GM18498 (cell line): ENCODE data around the gene SPO11.
A peak's percentile ranks its signal among the peaks of the same experiment; 100 is the strongest.
"Not testable (repeated sequence)": the region's sequence is repeated elsewhere in the genome, so short reads cannot be mapped to it uniquely, and the experiment has no call there.

Experiments used
- ATAC-seq: cut with Tn5 transposase; IDR thresholded peaks from one replicate; pipeline ENCODE4 v1.9.1; 2021; ENCODE audit warnings: mild to moderate bottlenecking, moderate library complexity; ENCODE audit not compliant: unreplicated experiment

The SPO11 gene

DNA sequence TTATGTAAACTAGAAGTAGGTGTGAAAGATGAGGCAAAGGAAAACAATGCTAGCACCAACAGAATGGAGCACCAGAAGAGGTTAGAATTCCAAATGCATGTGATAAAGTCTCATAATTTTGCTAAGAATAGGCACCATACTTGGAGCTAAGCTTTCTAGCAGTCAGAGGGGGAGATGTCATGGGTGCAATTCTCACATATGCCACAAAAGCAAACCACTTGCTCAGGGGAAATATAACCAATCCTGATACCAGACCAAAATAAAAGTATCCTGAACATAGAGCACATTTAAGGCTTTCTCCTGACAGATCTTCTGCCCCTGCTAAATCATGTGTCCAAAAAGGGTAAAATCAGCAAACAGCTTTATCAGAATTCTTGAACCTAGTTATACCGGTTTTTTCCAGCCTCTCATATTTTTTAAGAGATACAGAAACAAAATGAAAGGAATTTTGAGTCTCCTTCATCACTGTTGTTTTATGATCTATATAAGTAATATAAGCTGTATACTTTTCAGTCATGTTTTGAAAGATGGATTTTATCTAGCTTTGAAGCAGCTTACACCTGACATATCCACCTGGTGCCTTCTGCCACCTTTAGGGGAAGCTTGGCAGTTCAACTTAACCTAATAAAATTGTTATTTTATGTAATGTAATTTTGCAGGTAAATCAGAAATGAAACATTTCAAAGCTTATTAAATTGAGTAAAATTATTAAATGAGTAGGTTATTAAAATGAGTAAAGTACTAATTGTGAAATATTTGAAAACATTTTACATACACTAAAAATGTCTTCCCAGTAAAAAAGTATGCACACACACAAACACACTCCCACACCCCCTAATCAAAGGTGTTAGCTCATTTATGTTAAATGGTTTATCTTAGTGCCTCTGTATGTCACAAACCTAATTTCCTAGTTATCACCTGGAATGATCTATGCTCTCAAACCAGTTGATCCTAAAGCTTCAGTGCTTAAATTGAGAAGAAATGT, 2.8 kb downstream of the SPO11 start:
- ATAC-seq: no peak

DNA sequence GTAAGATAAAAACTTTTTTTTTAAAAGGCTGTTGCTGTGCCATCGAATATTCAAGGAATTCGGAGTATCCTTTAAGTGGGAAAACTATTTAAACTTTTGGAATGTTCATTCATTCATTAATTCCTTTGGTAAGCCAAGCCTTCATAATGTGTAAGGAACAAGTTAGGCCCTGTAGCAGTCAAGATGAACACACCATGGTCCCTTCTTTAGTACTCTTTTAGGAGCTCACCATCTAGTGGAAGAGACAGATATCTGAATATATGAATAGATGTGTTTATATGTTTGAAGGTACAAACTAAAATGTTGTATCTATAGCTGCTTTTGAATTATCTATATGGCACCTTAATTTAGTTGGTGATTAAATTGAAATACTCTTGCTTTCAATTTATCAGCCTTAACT, 5.8 kb downstream of the SPO11 start:
- no peak for ATAC-seq

DNA sequence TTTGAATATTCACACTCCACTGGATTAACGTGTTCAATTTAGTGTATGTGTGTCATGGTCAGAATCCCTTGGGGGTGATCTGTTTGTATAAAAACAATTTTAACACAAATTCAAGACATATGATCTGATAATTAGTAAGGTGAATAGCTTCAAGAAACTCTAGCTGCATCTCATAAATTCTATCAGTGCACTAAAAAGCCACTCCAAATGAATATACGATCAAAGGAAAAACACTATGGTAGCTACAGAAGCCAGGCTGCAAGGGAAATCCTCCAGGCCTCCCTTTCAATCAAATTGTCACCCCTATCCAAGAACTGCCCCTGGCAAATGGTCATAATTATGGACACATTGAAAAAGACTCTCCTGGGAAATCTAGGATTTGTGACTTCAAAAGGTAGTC, 12.1 kb downstream of the SPO11 start:
- ATAC-seq: no peak

DNA sequence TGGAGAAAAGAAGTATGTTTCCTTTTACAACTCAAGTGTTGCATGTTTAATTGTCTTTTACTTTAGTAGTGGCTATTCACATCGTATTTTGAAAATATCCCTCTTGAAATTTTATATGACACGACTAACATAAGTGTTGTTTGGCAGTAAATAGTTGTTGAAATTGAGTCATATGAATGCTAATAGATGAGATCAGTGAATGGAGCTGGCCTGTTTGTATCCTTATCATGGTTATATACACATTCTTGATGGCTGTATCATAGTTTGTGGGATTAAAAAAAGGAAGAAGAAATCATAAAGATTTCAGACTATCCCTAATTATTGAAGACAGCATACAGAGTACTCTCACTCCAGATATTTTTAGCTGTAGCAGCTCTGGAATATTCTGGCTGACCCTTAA, 13.2 kb downstream of the SPO11 start:
- ATAC-seq: no peak

DNA sequence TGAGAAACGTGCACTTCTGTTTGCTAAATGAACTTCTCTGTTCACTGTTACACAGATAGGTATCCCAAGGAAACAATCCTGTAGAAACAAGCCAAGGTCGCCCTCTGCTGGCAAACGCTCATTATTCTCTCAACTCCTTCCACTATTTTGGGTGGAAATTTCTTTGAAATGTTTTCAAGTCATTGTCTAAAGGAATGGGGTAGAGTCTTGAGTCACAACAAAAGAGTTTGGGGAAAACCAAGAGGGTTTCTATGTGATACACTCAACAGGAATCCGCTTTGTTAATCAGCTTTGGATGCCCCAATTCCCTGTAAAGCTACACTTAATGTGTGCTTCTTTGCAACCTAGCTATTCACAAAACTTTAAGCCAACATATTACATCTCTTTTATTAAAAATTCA, 16.9 kb downstream of the SPO11 start:
- no peak for ATAC-seq

DNA sequence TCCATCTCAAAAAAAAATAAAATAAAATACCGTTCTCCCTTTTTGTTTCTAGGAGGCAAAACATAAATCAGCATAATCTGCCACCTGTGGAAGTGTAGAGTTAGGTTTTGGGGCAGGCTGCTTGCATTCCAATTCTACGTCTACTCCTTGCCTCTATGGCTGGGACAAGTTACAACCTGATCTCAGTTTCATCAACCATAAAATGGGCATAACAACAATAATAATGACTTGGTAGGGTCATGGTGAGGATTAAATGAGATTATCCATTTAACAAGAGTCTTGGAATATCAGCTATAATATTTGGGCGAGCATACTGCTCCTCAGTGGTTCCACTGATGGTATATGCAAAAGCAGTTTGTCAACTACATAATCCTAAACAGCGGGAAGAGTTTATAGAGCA, 17.8 kb downstream of the SPO11 start:
- ATAC-seq: no peak

DNA sequence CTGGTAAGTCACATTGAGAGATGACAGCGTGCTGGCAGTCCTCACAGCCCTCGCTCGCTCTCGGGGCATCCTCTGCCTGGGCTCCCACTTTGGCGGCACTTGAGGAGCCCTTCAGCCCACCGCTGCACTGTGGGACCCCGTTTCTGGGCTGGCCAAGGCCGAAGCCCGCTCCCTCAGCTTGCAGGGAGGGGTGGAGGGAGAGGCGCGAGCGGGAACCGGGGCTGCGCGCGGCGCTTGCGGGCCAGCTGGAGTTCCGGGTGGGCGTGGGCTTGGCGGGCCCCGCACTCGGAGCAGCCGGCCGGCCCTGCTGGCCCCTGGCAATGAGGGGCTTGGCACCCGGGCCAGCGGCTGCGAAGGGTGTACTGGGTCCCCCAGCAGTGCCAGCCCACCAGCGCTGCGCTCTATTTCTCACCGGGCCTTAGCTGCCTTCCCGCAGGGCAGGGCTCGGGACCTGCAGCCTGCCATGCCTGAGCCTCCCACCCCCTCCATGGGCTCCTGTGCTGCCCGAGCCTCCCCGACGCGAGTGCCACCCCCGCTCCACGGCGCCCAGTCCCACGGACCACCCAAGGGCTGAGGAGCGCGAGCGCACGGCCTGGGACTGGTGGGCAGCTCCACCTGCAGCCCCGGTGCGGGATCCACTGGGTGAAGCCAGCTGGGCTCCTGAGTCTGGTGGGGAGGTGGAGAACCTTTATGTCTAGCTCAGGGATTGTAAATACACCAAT, 18.8 kb downstream of the SPO11 start:
- ATAC-seq: not testable (repeated sequence)

DNA sequence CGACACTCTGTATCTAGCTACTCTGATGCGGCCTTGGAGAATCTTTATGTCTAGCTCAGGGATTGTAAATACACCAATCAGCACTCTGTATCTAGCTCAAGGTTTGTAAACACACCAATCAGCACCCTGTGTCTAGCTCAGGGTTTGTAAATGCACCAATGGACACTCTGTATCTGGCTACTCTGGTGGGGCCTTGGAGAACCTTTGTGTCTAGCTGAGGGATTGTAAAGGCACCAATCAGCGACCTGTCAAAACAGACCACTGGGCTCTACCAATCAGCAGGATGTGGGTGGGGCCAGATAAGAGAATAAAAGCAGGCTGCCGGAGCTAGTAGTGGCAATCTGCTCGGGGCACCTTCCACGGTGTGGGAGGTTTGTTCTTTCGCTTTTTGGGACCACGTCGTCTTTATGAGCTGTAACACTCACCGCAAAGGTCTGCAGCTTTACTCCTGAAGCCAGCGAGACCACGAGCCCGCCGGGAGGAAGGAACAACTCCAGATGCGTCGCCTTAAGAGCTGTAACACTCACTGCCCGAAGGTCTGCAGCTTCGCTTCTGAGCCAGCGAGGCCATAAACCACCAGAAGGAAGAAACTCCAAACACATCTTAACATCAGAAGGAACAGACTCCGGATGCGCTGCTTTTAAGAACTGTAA, 19.4 kb downstream of the SPO11 start:
- not testable (repeated sequence) for ATAC-seq

DNA sequence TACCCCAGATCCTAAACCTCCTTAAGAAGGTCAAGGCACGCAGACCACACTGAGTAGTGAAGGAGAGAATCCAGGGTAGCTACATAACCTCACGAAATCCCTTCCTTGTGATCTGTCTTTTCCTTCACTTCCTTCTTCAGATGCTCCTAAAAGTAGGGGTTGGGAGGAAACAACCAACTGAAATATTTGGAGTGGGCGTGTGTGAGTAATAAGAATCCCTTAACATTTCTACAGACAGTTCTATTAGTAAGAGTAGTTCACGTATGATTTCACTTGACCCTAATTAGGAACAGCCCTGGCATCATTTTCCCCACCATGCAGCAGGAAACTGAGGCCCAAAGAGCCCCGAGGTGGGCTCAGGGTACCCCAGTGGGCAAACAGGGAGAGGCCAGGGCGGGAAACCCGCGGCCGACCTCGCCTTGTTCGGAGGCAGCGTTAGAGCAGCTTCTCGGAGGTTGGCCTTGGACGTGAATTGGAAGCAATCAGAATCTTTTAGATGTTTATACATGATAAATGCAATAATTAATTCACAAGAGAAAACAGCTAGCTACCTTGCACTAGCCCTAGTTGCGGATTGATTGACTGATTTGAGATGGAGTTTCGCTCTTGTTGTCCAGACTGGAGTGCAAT, 20.6 kb downstream of the SPO11 start:
- ATAC-seq: no peak

DNA sequence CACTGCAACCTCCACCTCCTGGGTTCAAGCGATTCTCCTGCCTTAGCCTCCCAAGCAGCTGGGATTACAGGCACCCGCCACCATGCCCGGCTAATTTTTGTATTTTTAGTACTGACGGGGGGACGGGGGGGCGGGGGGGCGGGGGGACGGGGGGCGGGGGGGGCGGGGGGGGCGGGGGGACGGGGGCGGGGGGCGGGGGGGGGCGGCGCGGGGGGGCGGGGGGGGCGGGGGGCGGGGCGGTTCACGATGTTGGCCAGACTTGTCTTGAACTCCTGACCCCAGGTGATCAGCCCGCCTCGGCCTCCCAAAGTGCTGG, 21.1 kb downstream of the SPO11 start:
- ATAC-seq: not testable (repeated sequence)

DNA sequence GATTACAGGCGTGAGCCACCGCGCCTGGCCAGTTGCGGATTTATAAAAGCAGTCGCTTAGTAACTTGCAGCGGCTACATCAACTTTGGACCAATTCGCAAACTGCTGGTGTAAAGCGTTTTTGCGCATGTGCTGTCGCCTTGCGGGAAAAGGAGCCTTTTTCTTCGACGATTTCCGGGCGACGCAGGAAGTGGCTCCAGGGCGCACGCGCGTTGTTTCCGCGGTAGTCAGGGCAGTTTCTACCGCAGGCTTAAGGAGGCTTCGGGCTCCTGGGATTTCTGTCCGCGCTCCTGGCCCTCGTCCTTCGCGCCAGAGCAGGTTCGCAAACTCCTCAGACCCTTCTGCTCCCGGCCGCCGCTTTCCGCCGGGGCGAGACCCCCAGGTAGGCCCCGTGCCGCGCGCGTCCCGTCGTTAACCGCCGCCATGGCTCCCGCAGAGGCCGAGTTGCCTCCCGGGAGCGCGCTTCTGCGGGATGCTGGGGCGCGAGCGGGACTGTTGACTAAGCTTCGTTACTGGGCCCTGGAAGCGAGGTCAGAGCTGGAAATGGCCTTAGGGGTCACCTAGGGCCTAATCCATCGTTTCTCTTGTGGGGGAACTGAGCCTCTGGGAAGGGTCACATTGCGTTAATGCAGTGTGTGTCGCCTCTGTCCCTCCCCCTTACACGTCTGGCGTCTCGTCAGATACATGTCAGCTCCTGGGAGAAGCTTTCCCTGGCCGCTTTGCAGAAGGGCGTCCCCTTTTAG, 21.6 kb downstream of the SPO11 start, which contains the start of gene RAE1:
RAE1 (plus strand) TSS at position 214 of the 742 bp plus-strand sequence. CDS start 2,784 bp downstream, outside the sequence.
- peak; percentile 83 for ATAC-seq

DNA sequence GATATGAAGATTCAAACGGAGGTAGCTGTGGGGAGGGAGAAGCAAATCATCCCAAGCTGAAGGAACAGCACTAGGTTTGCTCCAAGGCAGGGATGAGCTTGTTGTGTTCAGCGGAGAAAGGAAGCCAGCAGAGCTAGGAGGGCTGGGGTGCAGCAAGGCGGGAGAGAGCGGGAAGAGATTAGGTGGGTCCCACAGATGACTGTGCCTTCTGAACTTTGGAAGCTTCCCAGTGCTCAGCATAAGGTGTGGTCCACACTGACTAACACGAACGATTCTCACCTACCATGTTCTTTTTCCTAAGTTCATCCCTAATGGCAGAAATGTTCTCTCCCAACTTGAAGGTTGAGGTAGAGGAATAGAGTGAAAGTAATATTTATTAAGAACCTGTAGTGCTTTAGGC, 22.7 kb downstream of the SPO11 start:
- ATAC-seq: no peak

DNA sequence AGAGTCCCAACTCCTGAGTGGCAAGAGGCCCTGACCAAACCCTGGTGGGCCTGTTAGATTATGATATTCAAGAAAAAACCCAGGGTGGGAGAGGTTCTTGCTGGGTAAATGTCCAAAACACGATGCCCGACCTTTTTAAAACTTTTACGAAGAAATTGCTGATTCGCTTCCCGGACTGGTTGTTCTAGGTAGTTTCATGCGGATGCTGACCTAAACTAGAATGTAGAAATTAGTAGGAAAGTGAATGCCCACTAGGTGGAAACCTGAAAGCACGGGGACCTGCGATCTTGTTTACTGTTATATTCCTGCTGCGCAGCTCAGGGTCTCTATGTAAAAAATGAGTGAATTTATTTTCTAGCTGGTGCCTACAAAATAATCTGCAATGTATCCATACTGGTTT, 23.7 kb downstream of the SPO11 start:
- no peak for ATAC-seq

DNA sequence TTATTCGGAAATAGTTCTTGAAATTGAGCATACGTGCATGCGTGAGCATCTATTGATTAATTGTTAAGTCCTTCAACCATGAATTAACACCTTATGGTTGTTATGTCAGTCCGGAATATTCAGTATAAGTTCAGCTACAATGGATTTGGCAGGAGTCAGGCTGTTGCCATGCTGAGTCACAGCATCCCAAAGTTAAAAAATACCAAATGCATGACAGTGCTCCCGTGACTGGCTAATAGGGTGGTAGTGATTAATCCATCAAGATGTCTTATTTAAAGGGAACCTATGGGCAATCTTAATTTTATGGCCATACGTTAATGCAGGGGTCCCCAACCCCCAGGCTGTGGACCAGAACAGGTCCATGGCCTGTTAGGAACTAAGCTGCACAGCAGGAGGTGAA, 31.9 kb downstream of the SPO11 start:
- no peak for ATAC-seq

DNA sequence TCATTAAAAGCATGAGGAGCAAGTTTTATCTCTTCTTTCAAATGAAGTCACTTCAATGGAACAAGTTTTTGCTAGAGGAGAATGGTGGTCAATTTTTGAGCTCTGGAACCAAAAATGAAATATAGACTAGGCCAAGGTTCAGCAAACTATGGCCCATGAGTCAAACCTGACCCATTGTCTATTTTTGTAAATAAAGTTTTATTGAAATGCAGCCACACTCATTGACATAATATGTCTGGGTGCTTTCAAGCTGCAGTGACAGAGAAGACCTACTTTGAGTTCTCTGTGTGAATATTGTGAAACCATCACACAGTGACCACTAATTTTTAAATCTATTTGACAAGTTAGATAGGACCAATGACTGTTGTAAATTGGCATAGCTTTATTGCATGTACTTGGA, 34.8 kb downstream of the SPO11 start:
- no peak for ATAC-seq

DNA sequence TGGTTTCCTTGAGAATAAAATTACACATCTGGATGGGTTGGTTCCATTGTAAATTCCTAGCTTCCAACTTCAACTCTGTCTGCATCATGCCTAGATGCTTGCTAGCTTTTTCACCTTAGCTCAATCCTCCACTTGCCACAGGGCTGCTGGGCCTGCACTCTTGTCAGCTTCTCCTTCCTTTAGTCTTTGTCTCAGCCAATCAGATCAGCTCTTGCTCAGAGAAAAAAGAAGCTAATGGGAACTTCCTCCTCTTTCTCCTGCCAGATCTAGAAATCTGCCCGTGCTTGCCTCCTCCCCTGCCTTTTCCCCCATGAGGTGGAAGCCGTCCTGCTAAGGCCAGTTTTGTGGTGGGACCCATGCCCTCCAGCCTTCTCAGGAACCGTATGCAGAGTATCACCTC, 40.0 kb downstream of the SPO11 start:
- ATAC-seq: no peak

DNA sequence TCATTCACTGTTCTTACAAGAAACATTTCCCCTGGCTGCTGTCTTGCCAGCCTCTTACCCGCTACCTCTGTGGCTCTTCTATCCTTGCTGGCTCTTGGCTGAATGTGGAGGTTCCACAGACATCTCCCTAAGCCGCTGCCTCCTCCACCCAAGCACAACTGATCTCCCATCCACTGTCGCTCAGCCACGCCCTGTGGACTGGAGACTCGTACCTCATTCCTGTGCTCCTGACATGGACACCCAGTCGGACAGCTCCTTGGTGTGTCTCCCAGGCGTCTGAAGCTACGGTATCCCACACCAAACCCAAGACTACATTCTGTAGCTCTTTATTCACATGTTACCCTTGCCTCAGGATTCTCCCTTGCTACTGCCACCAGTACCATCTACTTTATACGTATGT, 40.7 kb downstream of the SPO11 start:
- ATAC-seq: no peak

DNA sequence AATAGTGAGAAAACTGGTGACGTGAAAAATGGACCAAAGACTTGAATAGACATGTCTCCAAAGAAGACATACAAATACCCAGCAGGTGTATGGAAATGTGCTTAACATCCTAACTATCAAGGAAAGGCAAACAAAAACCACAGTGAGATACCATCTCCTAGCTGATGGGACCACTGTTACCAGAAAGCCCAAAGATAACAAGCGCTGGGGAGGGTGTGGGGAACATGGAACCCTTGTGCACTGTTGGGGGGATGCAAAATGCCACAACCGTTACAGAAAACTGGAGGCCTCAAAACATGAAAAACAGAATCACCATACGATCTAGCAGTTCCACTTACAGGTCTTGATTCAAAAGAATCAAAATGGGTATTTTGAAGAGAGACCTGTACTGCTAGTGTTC, 41.8 kb downstream of the SPO11 start:
- no peak for ATAC-seq

DNA sequence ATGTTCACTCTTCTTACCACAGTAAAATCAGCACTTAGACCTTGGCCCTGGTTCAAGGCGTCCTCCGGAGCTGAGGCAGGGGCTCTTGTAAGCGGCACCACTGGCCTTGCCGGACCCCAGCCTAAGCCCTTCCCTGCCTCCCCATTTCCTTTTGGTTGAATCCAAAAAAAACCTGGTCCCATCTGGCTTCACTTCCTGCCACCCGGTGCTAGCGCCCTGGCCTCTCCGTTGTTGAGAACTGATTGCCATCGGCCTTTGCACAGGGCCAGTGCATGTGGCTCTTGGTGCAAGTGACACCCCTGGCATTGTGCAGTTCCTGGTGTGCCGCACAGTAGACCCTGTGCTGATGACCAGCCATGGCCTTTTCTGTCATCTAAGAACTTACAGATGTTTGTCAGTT, 42.6 kb downstream of the SPO11 start:
- no peak for ATAC-seq

DNA sequence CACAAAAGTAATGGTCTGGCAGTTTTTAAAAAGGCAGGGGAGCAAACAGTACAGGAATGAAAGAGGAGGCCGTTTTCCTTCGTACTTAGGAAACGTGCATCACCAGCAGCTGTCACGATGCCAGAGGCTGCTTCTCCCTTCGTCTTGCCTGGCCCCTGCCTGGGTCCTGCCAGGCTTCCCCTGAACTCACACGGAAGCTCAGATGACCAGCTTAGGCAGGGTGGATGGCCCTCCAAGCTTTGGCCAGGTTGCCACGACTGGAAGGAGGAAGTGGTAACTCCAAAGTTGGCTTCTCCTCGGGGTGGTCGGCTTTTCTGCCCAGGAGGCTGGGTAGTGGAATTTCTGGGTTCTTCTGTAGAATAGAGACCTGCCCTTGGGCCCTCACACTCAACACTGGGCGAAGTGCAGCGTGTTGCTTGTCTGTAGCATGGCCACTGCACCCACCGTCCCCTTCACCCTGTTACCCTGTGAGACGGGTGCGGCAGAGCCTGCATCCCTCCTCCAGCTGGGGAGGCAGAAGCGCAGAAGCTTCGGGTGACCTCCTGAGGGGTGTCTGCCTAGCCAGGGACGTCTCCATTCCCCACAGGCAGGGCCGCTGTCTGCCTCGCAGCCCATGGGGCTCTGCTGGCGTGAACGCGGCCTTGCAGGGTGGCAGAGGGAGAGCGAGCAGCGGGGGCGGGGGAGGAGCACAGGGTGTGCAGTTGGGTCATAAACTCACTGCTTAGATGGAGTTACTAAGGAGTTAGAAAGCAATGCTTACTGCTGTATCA, 43.2 kb downstream of the SPO11 start:
- no peak for ATAC-seq
